ENCODE data around the gene C2orf92.

C2orf92 gene

GRCh38 chr2:97645112-97645694 lies 24.3 kb upstream of the C2orf92 start:
- H3K27ac ChIP-seq (ENCODE audit: extremely low read depth, low read depth, low read length): peak overlapping the region; percentile 32; the same call in 1 of the 2 replicates
- peak overlapping the region; percentile 94 for H3K4me3 ChIP-seq (ENCODE audit: low read depth, low read length)
- ChIA-PET CTCF (interaction anchor here (0.6 to 1.8 kb wide), 2 partner anchors 53 to 462 kb away, joined by 3 to 14 read pairs; no protein-coding TSS in a partner anchor), POLR2A (interaction anchor here (0.6 to 8.7 kb wide), 10 partner anchors 11 to 799 kb away, joined by 3 to 183 read pairs (median 4); partner anchors contain the start of genes ACTR1B and ANKRD36B)
- peak; percentile 91 for TF ChIP-seq ZFHX2 (tag by site-specific recombination; conservative IDR thresholded peaks at IDR 0.05)
- peak; percentile 79 for TF ChIP-seq EGR2 (tag by site-specific recombination; IDR thresholded peaks at IDR 0.05; ENCODE audit: low read depth)
- TF ChIP-seq ZNF239 (tag by site-specific recombination; IDR thresholded peaks at IDR 0.05): no peak
- TF ChIP-seq ZNF335 (tag by site-specific recombination; conservative IDR thresholded peaks at IDR 0.05): peak; percentile 82
- no peak for TF ChIP-seq TRIM28 (IDR thresholded peaks at IDR 0.05; ENCODE audit: borderline replicate concordance, low read length)
- peak; percentile 72 for TF ChIP-seq GLIS2 (tag by site-specific recombination; IDR thresholded peaks at IDR 0.05)
- peak; percentile 36; the same call in 1 of the 2 replicates for TF ChIP-seq ZNF692 (tag by site-specific recombination; IDR thresholded peaks at IDR 0.05)
- no peak for TF ChIP-seq ZNF777 (tag by site-specific recombination; IDR thresholded peaks at IDR 0.05; ENCODE audit: borderline replicate concordance)
- TF ChIP-seq ZBTB17 (tag by site-specific recombination; IDR thresholded peaks at IDR 0.05): peak; percentile 57
- TF ChIP-seq MZF1 (tag by site-specific recombination; IDR thresholded peaks at IDR 0.05; ENCODE audit: borderline replicate concordance): 0 out of 2 replicates have a peak, but pooled peaks have one; percentile 18
- peak; percentile 68 for TF ChIP-seq ZNF600 (tag by site-specific recombination; IDR thresholded peaks at IDR 0.05)
- 0 out of 2 replicates have a peak, but pooled peaks have one; percentile 7 for TF ChIP-seq GLIS1 (tag by site-specific recombination; IDR thresholded peaks at IDR 0.05)
- no peak for TF ChIP-seq KLF16 (tag by site-specific recombination; IDR thresholded peaks at IDR 0.05)
- TF ChIP-seq ZNF501 (tag by site-specific recombination; IDR thresholded peaks at IDR 0.05): peak; percentile 44; the same call in 1 of the 2 replicates
- no peak for TF ChIP-seq ZNF114 (tag by site-specific recombination; IDR thresholded peaks at IDR 0.05)
- H3K9me3 ChIP-seq (ENCODE audit: control insufficient read depth, insufficient read depth, low read depth, low read length): no peaks in the 10 kb centered on the region
- peaks cover 22 to 31% of the 10 kb centered on the region in 2 experiments for H3K36me3 ChIP-seq (ENCODE audit: control insufficient read depth in 2 of 2, insufficient read depth in 1 of 2, low read length in 2 of 2)
- H3K4me1 ChIP-seq (ENCODE audit: control insufficient read depth, insufficient read depth, low read length): no peaks in the 10 kb centered on the region

- H3K4me1 ChIP-seq (ENCODE audit: control insufficient read depth, insufficient read depth, low read length): no peaks in the 10 kb centered on the region
- ChIA-PET POLR2A (interaction anchor here (0.6 to 8.7 kb wide), 10 partner anchors 10 to 798 kb away, joined by 3 to 183 read pairs (median 4); partner anchors contain the start of genes ACTR1B and ANKRD36B), CTCF (interaction anchor here (0.6 to 1.8 kb wide), 4 partner anchors 17 to 461 kb away, joined by 3 to 14 read pairs (median 4); no protein-coding TSS in a partner anchor)
- H3K9me3 ChIP-seq (ENCODE audit: control insufficient read depth, insufficient read depth, low read depth, low read length): no peaks in the 10 kb centered on the region
- H3K36me3 ChIP-seq (ENCODE audit: control insufficient read depth in 2 of 2, insufficient read depth in 1 of 2, low read length in 2 of 2): peaks cover 22 to 31% of the 10 kb centered on the region in 2 experiments
- H3K4me3 ChIP-seq (ENCODE audit: low read depth, low read length): peak within 1 kb of the TSS; percentile 94
- H3K27ac ChIP-seq (ENCODE audit: extremely low read depth, low read depth, low read length): peak within 1 kb of the TSS; percentile 67; the same call in 1 of the 2 replicates
- TF ChIP-seq ZNF518A (tag by site-specific recombination; conservative IDR thresholded peaks at IDR 0.05; ENCODE audit: low read depth) (peak; percentile 54), ZNF292 (tag by site-specific recombination; IDR thresholded peaks at IDR 0.05; ENCODE audit: borderline replicate concordance, low read depth) (no peak), KLF8 (tag by site-specific recombination; IDR thresholded peaks at IDR 0.05) (no peak), KLF9 (tag by site-specific recombination; IDR thresholded peaks at IDR 0.05; ENCODE audit: low read depth) (peak; percentile 76), ZBTB1 (tag by site-specific recombination; IDR thresholded peaks at IDR 0.05) (no peak), ZSCAN18 (tag by site-specific recombination; IDR thresholded peaks at IDR 0.05) (no peak), BCL6B (tag by site-specific recombination; IDR thresholded peaks at IDR 0.05) (no peak), ZNF24 (tag by site-specific recombination; IDR thresholded peaks at IDR 0.05) (0 out of 2 replicates have a peak, but pooled peaks have one; percentile 29), ZNF112 (tag by site-specific recombination; IDR thresholded peaks at IDR 0.05) (no peak)
Measured at GRCh38 chr2:97645695-97646629, 23.6 kb upstream of the C2orf92 start, which contains the start of gene COX5B. COX5B (plus strand) TSS chr2:97646062; CDS start chr2:97646087, 25 bp downstream.
